ENCODE data around the gene THAP8.

Gene THAP8

DNA sequence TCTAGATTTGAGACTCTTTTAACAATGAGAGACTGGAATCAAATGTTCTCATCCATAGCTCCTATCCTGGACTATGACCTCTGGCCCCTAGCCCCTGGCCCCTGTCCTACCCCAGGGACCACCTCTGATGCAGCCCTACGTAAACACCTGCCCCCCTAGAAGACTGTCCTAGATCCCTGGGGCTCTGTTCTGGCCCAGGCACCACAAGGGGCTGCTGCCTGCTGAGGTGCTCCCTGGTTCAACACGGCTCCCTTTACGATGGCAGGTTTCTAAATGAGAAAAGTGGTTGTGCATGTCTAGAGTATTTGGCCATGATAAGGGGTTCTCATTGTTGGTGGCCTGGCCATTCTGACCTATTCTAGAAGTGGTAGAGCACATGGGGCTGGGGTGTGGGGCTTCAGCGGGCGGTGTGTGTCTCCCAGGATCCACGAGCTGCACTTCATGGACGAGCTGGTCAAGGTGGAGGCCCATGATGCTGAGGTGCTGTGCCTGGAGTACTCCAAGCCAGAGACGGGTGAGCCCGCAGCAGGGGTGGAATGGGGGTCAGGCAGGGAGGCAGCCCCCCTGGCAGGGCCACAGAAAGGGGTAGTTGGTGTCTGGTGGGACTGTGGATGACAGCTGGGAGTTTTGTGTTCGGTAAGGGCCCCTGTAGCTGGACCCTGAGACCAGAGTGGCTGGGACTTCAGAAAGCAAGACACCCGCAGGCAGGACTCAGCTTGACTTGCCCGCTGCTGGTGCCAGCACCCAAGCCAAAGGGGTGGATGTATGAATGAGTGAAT lies 30.3 kb upstream of the THAP8 start:
- no peak overlapping the region for H3K4me3 ChIP-seq (ENCODE audit: low read length)

DNA sequence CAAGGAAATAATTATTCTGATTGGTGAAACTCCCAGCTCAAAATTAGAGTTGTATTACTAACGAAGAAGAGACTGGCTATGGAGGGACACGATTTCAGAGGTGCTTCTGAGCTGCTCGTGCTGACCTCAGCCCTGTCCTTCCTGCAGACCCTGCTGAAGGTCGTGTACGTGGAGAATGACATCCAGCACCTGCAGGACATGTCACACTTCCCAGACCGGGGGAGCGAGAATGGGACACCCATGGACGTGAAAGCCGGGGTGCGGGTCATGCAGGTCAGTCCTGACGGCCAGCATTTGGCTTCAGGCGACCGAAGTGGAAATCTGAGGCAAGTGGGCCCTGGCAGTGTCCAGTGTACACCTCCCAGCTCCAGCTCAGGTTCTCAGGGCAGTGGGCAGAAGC lies 28.8 kb upstream of the THAP8 start:
- H3K4me3 ChIP-seq (ENCODE audit: low read length): no peak overlapping the region
- DNase-seq (ENCODE audit: low read depth): no peak
- TF ChIP-seq, protein P1, sequence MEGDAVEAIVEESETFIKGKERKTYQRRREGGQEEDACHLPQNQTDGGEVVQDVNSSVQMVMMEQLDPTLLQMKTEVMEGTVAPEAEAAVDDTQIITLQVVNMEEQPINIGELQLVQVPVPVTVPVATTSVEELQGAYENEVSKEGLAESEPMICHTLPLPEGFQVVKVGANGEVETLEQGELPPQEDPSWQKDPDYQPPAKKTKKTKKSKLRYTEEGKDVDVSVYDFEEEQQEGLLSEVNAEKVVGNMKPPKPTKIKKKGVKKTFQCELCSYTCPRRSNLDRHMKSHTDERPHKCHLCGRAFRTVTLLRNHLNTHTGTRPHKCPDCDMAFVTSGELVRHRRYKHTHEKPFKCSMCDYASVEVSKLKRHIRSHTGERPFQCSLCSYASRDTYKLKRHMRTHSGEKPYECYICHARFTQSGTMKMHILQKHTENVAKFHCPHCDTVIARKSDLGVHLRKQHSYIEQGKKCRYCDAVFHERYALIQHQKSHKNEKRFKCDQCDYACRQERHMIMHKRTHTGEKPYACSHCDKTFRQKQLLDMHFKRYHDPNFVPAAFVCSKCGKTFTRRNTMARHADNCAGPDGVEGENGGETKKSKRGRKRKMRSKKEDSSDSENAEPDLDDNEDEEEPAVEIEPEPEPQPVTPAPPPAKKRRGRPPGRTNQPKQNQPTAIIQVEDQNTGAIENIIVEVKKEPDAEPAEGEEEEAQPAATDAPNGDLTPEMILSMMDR (conservative IDR thresholded peaks at IDR 0.05; ENCODE audit: low read length): no peak

More for the DNA sequence above, 30.3 kb upstream of the THAP8 start:
- TF ChIP-seq, protein P1 (conservative IDR thresholded peaks at IDR 0.05; ENCODE audit: low read length): no peak
- DNase-seq (ENCODE audit: low read depth): no peak

DNA sequence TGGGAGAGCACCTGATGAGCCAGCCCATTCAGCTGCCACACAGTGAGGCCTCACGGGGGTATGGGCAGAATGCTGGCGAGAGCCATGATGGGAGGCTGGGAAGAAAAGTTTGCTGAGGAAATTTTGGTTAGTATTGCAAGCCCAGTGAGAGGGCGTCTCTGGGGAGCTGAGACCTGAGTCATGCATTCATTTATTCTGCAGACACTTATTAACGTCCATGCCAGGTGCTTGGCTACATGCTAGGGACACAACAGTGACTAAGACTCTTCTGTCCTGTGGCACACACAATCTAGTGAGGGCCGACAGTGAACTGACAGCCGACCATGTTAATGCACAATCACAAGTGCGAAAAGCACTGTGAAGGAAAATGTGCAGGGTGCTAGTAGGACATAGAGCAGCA lies 27.8 kb upstream of the THAP8 start:
- DNase-seq (ENCODE audit: low read depth): peak; percentile 25
- H3K4me3 ChIP-seq (ENCODE audit: low read length): no peak overlapping the region
- TF ChIP-seq, protein P1 (conservative IDR thresholded peaks at IDR 0.05; ENCODE audit: low read length): no peak

DNA sequence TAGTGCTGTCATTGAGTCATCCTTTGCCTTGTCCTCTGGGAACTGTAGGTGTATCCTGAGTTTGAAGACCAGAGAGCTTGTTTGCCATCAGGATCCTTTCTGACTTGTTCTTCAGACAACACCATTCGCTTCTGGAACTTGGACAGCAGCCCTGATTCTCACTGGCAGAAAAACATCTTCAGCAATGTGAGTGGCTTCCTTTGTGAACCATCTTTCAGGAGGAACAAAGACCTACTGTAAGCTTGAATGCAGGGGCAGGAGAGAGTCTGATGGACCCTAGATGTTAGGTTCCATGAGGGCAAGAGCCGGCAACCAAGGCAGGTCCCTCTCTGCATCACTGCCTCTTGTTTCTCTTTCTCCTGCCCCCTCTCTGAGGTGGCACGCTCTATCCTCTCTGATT lies 27.3 kb upstream of the THAP8 start:
- TF ChIP-seq, protein P1 (conservative IDR thresholded peaks at IDR 0.05; ENCODE audit: low read length): no peak
- no peak overlapping the region for H3K4me3 ChIP-seq (ENCODE audit: low read length)
- DNase-seq (ENCODE audit: low read depth): peak; percentile 9

DNA sequence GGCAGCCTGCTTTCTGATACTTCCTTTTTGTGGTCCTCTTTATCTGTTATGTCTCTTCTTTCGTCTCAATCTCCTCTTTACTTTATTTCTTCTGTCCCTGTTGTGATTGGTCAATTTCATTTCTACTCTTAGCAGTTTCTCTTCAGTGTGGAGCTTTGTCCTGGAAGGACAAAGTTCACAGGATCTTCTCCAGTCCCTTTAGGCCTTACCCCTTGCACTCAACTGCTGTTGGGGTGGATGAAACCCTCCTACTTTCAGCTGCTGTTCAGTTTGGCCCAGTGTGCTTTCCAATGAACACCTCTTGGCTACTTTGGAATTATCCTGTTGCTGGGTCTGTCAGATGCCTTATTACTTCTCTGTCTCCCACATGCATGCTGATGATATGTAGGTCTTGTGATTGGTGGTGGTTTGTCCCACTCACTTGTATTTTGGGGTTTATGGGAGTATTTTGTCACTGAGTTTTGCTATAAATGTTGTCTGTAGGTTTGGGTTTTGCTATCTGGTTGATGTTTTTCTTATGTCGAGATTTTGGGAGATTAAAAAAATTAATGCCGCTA lies 25.4 kb upstream of the THAP8 start:
- no peak for DNase-seq (ENCODE audit: low read depth)
- H3K4me3 ChIP-seq (ENCODE audit: low read length): no peak overlapping the region
- TF ChIP-seq, protein P1 (conservative IDR thresholded peaks at IDR 0.05; ENCODE audit: low read length): no peak

DNA sequence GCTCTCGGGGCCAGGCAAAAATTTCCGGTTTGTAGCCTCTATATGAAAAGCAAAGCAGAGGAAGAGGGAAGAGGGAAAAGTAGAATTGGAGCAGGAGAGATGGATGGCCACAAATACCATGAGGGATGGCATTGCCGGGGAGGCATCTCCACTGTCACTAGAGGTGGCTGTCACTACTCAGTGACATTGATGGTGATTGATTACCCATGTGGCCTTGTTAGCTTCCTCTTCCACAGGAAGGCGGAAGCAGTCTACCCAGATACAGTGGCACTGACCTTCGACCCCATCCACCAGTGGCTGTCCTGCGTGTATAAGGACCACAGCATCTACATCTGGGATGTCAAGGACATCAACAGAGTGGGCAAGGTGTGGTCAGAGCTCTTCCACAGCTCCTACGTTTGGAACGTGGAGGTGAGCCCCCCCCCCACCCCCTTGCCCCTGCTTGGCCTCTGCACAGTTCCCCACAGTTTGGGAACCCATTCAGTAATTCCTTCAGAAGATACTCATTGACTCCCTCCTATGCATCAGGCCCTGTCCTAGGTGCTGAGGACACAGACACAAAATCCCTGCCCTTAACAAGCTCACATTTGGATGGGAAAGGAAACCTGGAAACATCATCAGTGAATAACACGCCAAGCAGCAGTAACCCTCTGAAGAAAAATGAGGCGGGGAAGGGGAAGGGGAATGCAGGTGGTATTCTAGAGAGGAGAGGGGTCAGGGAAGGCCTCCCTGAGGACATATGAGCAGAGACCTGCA lies 19.2 kb upstream of the THAP8 start:
- H3K4me3 ChIP-seq (ENCODE audit: low read length): no peak overlapping the region
- TF ChIP-seq, protein P1 (conservative IDR thresholded peaks at IDR 0.05; ENCODE audit: low read length): no peak
- no peak for DNase-seq (ENCODE audit: low read depth)

All from AG10803 (cell line).